Inflammatory macrophage treated with lipopolysaccharide for 1 hour (primary cell): ENCODE data around the gene CLCA1.

Experiments
- DNase-seq, 2 donors: peaks; one replicate each; pipeline ENCODE4 v3.0.0-alpha.2; 2020 to 2022

The CLCA1 gene

GRCh38 chr1:86504895-86505563 lies 36.3 kb downstream of the CLCA1 start:
- no peak for DNase-seq

DNA sequence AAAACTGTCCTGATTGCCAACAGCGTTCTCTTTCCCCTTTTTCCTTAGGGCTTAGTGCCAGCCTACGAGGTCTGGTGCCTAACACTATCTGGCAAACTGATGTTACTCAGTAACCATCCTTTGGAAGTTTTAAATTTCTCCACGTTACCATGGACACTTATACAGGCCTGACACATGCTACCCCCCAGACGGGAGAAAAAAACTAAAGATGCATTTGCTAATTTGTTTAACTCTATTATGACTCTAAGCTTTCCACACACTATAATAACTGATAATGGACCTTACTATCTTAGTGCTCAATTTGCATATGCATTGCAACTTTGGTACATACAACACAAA lies 36.8 kb downstream of the CLCA1 start:
- DNase-seq: no peak

DNA sequence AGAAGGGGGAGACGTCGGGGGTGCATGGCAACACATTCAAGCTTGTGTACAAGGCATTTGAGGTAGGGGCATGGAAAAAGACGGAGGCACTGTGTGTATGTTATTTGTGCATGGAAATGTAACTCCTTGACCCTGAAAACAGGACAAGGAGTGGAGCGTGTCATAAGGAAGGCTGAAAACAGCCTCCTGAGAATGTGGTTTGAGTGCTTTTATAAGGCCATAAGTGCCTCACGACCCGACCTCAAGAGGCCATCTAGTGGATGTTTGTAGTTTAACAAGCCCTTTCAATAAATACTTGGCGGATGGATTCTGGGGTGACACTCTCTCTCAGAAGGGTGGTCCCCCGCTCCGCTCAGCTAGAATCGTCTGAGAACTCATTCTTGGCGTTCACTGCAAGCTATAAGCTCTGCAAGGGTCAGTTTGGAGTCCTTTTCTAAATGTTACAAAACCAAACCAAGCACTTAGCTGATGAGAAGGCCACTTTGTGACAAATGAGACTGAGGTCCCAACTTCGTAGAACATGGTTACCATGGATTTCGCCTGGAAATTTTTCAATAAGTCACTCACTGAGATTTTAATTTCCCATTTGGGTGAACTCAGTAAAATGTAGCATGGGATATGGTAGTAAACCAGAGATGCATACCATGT lies 39.3 kb downstream of the CLCA1 start:
- peak in 1 of 2 donors; percentile 15 for DNase-seq

- no peak for DNase-seq
These were observed 39.8 kb downstream of the CLCA1 start for GRCh38 chr1:86508583-86508969.

DNA sequence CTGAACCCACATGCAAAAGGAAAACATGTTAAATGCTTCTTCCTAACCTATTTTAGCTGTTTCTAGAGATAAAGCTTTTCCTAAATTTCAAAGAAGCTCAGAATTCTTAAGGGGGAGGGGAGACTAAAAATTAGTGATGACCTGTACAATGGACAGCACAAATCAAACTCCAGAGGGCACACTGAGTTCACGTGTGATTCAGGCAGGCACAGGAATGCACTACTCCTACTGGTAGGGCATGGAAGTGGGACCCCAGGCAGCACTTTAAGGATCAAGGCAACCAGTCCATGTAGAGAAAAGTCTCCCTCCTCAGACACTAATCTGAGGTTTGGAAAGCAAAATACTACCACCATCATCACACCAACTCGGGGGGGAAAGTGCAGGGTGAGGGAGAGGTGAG lies 46.9 kb downstream of the CLCA1 start:
- DNase-seq: no peak

DNA sequence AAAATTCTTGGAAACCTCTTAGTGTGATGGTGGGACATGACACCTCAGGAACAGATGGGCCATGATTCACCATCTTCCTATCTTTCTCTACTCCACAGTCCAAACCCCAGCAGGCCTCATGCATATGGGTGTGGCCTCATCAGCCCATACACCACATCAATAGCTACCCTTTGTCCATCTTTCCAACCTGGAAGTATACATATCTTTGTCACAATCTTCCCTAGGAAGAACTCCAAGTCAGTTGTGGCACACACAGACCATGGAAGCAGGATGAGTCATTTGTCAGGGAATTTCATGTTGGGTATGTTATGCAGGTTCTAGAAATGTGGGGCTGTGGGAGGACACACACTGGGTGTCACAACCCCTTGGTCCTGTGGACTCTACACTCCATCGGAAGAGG lies 47.6 kb downstream of the CLCA1 start:
- DNase-seq: no peak

GRCh38 chr1:86517336-86517735 lies 48.6 kb downstream of the CLCA1 start:
- no peak for DNase-seq

DNA sequence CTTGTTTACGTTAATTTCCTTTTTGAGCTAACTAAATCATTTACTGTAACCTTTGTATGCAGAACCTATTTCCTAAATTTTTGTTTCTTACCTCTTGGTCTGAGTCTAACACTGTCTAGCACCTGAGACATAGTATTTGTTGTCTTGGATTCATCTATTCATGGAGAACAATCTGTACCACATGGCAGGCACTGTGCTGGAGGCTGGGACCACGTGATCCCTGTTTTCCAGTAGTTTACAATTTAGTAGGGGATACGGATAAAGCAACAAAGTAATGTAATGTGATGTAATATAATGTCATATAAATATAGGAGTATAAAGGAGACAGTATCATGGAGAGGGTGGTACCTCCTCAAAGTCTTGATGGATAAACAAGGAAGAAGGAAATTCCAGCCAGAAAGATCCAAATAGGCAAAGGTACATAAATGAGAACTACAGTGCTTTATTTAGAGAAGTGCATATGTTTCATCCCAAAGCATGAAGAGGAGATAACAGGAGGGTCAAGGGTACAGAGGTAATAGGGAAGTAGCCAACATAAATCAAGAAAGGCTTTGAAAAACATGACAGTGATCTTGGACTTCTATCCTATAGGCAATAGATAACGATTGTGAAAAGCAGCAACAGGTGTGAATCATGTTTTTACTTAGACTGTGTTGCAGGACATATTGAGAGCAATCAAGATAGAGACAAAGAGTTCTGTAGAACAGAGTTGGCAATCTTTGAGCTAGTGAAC lies 52.2 kb downstream of the CLCA1 start:
- no peak for DNase-seq

- no peak for DNase-seq
These were observed 52.8 kb downstream of the CLCA1 start for GRCh38 chr1:86521522-86521891.

GRCh38 chr1:86522240-86522639 lies 53.5 kb downstream of the CLCA1 start:
- DNase-seq: no peak

- DNase-seq: no peak
These were observed 55.1 kb downstream of the CLCA1 start for GRCh38 chr1:86523670-86524354.

GRCh38 chr1:86527306-86527705 lies 58.6 kb downstream of the CLCA1 start:
- no peak for DNase-seq

DNA sequence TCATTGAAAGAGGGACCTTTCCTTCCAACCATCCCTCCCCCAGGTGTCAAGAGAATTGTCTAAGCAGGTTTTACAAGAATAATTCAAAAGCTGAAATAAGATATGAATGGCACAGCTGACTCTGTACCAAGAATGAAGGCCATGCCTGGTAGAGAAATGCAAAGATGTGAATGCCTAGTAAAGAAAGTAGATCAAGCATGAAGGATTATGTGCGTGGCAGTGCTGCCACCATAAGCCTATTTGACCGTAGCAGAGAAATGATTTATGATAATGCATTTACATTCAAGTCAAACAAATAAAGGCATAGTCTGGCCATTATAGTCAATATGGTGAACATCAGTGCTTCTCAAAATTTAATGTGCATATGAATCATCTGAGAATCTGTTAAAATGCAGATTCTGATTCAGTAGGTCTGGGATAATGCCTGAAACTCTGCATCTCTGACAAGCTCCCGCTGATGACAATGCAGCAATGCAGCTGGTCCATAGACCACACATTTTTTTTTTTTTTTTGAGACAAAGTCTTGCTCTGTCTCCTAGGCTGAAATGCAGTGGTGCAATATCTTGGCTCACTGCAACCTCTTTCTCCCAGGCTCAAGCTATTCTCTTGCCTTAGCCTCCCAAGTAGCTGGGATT lies 61.6 kb downstream of the CLCA1 start:
- no peak for DNase-seq

GRCh38 chr1:86537928-86538695 lies 69.4 kb downstream of the CLCA1 start:
- no peak for DNase-seq

- no peak for DNase-seq
These were observed 70.0 kb downstream of the CLCA1 start for GRCh38 chr1:86538775-86539174.

DNA sequence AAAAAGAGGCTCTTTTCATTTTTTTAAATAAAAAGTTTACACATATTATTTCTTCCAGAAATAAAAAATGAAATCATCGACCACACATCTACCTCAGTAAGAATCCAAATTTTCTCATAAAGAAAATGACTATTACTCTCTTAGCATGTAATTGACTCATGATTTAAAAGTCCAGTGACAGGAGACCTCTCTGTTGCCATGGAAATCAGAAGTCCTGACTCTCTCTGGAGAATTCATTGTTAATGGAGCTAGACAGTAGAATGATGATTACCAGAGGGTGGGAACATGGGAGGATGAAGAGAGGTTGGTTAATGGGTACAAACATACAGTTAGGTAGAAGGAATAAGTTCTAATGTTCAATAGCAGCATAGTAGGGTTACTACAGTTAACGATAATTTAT lies 73.1 kb downstream of the CLCA1 start:
- DNase-seq: no peak

- no peak for DNase-seq
These were observed 73.9 kb downstream of the CLCA1 start for GRCh38 chr1:86542631-86543030.

- no peak for DNase-seq
These were observed 78.1 kb downstream of the CLCA1 start, which contains the start of gene CLCA4 for GRCh38 chr1:86546787-86547221. Gene CLCA4 (plus strand): TSS chr1:86547078. CDS start chr1:86547120, 42 bp downstream.

GRCh38 chr1:86548839-86549238 lies 80.1 kb downstream of the CLCA1 start:
- DNase-seq: no peak
